Measurements from ENCODE around the gene IRS1.

GRCh38 chr2:226684563-226684959 is 115.1 kb downstream of the IRS1 start:
- TF ChIP-seq CTCF (IDR thresholded peaks at IDR 0.05; ENCODE audit: insufficient read depth, low read length, poor library complexity, severe bottlenecking) (no peak), EZH2phosphoT487 (conservative IDR thresholded peaks at IDR 0.05; ENCODE audit: low read length) (no peak)

All from SU-DHL-6 (cell line).